K562 (cell line): ENCODE data around the gene SPDEF. TPM values are rescaled to one million over a fixed set of nuclear protein-coding genes. Genes with fewer than 3 reads are reported as not detected.

Source experiments
- BCOR ChIP-seq: fragments of 450-650 bp; IDR thresholded peaks from 2 replicates; pipeline ENCODE4 v1.6.1; 2016
- CBFB ChIP-seq: sonication (generic); formaldehyde crosslinking; IDR thresholded peaks from 2 replicates; pipeline ENCODE4 v1.4.0; 2020; ENCODE audit warnings: mild to moderate bottlenecking, missing genetic modification reagents
- CBX3 ChIP-seq, 2 experiments: IDR thresholded peaks; 1 replicate in 1 of 2; 2 replicates in 1 of 2; pipeline ENCODE4 v1.6.1; 2012; ENCODE audit warnings: inconsistent platforms in 2 of 2, low read length in 2 of 2, borderline replicate concordance in 1 of 2, control low read depth in 1 of 2
- CTCF ChIP-seq, 3 experiments: IDR thresholded peaks in 2 of 3; conservative IDR thresholded peaks in 1 of 3; 2 replicates each; pipeline ENCODE4 v1.5.1; 2011 to 2012; ENCODE audit warnings: low read length in 3 of 3, mild to moderate bottlenecking in 3 of 3, control low read depth in 2 of 3, improper control_type of control experiment in 1 of 3, inconsistent platforms in 1 of 3, low read depth in 1 of 3, mixed read lengths in 1 of 3, moderate library complexity in 1 of 3; ENCODE audit not compliant: insufficient read depth in 2 of 3
- EGR1 ChIP-seq: fragments of 450-650 bp; conservative IDR thresholded peaks from 2 replicates; pipeline ENCODE4 v1.6.1; 2017; ENCODE audit warnings: mild to moderate bottlenecking
- EP300 ChIP-seq: IDR thresholded peaks from 2 replicates; pipeline ENCODE4 v1.6.1; 2012; ENCODE audit warnings: low read length, improper control_type of control experiment
- MAZ ChIP-seq, 2 experiments: fragments of 450-650 bp in 1 of 2; sonication (generic) in 1 of 2; formaldehyde crosslinking; IDR thresholded peaks in 1 of 2; conservative IDR thresholded peaks in 1 of 2; 2 replicates each; pipeline versions ENCODE4 v1.4.0 to v1.5.0; 2020; ENCODE audit warnings: mild to moderate bottlenecking in 1 of 2, missing genetic modification reagents in 1 of 2
- MYC ChIP-seq, 2 experiments: fragments of 250-450 bp in 1 of 2; sonication (Bioruptor Pico) in 1 of 2; IDR thresholded peaks; 2 replicates each; pipeline versions ENCODE4 v1.5.1 to v1.6.1; 2012 to 2021; ENCODE audit warnings: low read depth in 2 of 2, borderline replicate concordance in 1 of 2, improper control_type of control experiment in 1 of 2, low read length in 1 of 2, mild to moderate bottlenecking in 1 of 2, moderate library complexity in 1 of 2
- SMARCE1 ChIP-seq: fragments of 450-650 bp; IDR thresholded peaks from 2 replicates; pipeline ENCODE4 v1.7.1; 2016; ENCODE audit warnings: mild to moderate bottlenecking
- SP1 ChIP-seq: sonication (generic); formaldehyde crosslinking; IDR thresholded peaks from 2 replicates; pipeline ENCODE4 v1.8.1; 2022; ENCODE audit warnings: mild to moderate bottlenecking, missing genetic modification reagents
- UBTF ChIP-seq, 2 experiments: IDR thresholded peaks; 2 replicates each; pipeline ENCODE4 v1.6.1; 2012; ENCODE audit warnings: improper control_type of control experiment in 2 of 2, low read depth in 2 of 2, low read length in 2 of 2, borderline replicate concordance in 1 of 2
- ZEB2 ChIP-seq: fragments of 450-650 bp; IDR thresholded peaks from 2 replicates; pipeline ENCODE4 v1.6.1; 2016
- ZFX ChIP-seq: sonication (generic); formaldehyde crosslinking; IDR thresholded peaks from 2 replicates; pipeline ENCODE4 v1.8.0; 2022; ENCODE audit warnings: mild to moderate bottlenecking, missing genetic modification reagents, moderate library complexity
- polyA plus RNA-seq, 8 experiments: library from polyadenylated mRNA; depleted of rRNA in 4 of 8; stranded (reverse) in 5 of 8; unstranded in 3 of 8; fragments of >200 nt; fragmentation: Nextera tagmentation in 2 of 8; fragmentation: Illumina TruSeq in 1 of 8; extraction: Ambion mirVana in 2 of 8; extraction: Trizol in 1 of 8; gene quantifications; 2 replicates each; pipeline versions ENCODE4 v1.2.1 to v1.2.3, GENCODE V29; 2011 to 2014; ENCODE audit warnings: inconsistent platforms in 1 of 8, missing spikeins in 1 of 8
- total RNA-seq, 7 experiments: library from RNA; depleted of rRNA in 6 of 7; stranded (reverse); fragments of >200 nt in 6 of 7; fragmentation: Illumina TruSeq in 2 of 7; extraction: Trizol in 2 of 7; gene quantifications; 2 replicates each; pipeline versions ENCODE4 v1.2.1 to v1.2.3, GENCODE V29; 2011 to 2021; ENCODE audit warnings: low replicate concordance in 1 of 7
- TF ChIP-seq, protein P1 (sequence below): fragments of 450-650 bp; formaldehyde crosslinking; IDR thresholded peaks from 2 replicates; pipeline ENCODE4 v1.4.0; 2020; ENCODE audit warnings: mild to moderate bottlenecking, moderate library complexity
- TF ChIP-seq, protein P2 (sequence below): fragments of 450-650 bp; IDR thresholded peaks from 2 replicates; pipeline ENCODE4 v1.6.1; 2017; ENCODE audit warnings: antibody characterized with exemption, mild to moderate bottlenecking

Gene SPDEF
- total and polyA plus RNA-seq, 9 of the 15 experiments (the other 6 are each of a cell fraction or from before 2014, with no cell fraction given), result 0.04 to 0.12 (median 0.11) TPM; not detected in 5

DNA sequence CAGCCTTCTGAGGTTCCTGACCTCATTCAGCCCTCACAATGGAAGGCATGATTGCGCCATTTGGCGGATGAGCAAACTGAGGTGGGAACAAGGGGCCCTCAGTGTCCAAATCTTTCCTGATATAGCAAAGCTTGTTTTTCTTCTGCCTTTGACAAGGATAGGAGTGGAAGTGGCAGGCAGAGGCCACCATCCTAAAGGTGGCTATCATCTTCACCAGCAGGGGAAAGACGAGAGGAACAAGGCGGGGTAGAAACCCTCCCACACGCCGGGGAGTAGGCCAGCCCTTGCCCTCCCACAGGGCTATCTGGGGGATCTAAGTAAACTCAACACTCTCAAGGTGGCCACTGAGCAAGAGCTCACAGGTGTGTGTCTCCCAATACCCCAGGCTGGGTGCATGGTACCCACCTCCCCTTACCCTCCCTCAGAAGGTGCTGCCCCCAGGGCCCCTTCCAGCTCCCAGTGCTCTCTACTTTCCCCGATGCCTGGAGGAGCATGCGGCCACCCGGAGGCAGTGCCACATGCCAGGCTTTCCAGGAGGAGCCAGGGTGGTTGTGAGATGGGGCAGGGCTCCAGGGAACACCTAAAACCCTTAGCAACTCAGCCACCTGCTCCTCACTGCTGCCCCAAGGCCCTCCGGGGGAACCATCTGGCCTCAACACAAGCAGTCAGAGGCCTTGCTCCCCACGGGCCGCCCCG is 11.2 kb downstream of the SPDEF start (continued):
- TF ChIP-seq EGR1, result peak; percentile 72
- peak in 1 of 2 experiments; percentile 55; a peak in 1 of 4 replicates for TF ChIP-seq MAZ (CRISPR knock-in tag; conservative IDR thresholded peaks at IDR 0.05 in 1 of 2, IDR thresholded peaks at IDR 0.05 in 1 of 2)
- TF ChIP-seq MYC (IDR thresholded peaks at IDR 0.05; ENCODE audit: low read depth, low read length), result peak; percentile 34; the same call in 1 of the 2 replicates
- TF ChIP-seq MYC (CRISPR knock-in tag; IDR thresholded peaks at IDR 0.05; ENCODE audit: borderline replicate concordance, low read depth), result no peak
- TF ChIP-seq SMARCE1, result peak; percentile 60; the same call in 1 of the 2 replicates
- peak; percentile 81 for TF ChIP-seq ZEB2
- TF ChIP-seq, protein P1, sequence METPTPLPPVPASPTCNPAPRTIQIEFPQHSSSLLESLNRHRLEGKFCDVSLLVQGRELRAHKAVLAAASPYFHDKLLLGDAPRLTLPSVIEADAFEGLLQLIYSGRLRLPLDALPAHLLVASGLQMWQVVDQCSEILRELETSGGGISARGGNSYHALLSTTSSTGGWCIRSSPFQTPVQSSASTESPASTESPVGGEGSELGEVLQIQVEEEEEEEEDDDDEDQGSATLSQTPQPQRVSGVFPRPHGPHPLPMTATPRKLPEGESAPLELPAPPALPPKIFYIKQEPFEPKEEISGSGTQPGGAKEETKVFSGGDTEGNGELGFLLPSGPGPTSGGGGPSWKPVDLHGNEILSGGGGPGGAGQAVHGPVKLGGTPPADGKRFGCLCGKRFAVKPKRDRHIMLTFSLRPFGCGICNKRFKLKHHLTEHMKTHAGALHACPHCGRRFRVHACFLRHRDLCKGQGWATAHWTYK (CRISPR knock-in tag), result peak; percentile 78; the same call in 1 of the 2 replicates
- TF ChIP-seq SP1 (CRISPR knock-in tag), result 0 out of 2 replicates have a peak, but pooled peaks have one; percentile 29
- TF ChIP-seq, protein P2, sequence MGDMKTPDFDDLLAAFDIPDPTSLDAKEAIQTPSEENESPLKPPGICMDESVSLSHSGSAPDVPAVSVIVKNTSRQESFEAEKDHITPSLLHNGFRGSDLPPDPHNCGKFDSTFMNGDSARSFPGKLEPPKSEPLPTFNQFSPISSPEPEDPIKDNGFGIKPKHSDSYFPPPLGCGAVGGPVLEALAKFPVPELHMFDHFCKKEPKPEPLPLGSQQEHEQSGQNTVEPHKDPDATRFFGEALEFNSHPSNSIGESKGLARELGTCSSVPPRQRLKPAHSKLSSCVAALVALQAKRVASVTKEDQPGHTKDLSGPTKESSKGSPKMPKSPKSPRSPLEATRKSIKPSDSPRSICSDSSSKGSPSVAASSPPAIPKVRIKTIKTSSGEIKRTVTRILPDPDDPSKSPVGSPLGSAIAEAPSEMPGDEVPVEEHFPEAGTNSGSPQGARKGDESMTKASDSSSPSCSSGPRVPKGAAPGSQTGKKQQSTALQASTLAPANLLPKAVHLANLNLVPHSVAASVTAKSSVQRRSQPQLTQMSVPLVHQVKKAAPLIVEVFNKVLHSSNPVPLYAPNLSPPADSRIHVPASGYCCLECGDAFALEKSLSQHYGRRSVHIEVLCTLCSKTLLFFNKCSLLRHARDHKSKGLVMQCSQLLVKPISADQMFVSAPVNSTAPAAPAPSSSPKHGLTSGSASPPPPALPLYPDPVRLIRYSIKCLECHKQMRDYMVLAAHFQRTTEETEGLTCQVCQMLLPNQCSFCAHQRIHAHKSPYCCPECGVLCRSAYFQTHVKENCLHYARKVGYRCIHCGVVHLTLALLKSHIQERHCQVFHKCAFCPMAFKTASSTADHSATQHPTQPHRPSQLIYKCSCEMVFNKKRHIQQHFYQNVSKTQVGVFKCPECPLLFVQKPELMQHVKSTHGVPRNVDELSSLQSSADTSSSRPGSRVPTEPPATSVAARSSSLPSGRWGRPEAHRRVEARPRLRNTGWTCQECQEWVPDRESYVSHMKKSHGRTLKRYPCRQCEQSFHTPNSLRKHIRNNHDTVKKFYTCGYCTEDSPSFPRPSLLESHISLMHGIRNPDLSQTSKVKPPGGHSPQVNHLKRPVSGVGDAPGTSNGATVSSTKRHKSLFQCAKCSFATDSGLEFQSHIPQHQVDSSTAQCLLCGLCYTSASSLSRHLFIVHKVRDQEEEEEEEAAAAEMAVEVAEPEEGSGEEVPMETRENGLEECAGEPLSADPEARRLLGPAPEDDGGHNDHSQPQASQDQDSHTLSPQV, result peak; percentile 67
- TF ChIP-seq CBX3 (IDR thresholded peaks at IDR 0.05; ENCODE audit: borderline replicate concordance in 1 of 2, low read length in 2 of 2), result peak in 1 of 2 experiments; percentile 57; a peak in 1 of 3 replicates
- peak; percentile 45; the same call in 1 of the 2 replicates for TF ChIP-seq CBFB (CRISPR knock-in tag)
- peak; percentile 57; the same call in 1 of the 2 replicates for TF ChIP-seq EP300
- TF ChIP-seq ZFX (CRISPR knock-in tag), result peak; percentile 49; the same call in 1 of the 2 replicates
- 0 out of 4 replicates have a peak, but pooled peaks of 1 of the 2 experiments have one; percentile 19 for TF ChIP-seq UBTF (IDR thresholded peaks at IDR 0.05; ENCODE audit: borderline replicate concordance in 1 of 2, low read depth in 2 of 2, low read length in 2 of 2)
- TF ChIP-seq BCOR, result peak; percentile 75
- peak in 2 of 3 experiments; percentile 32 to 52; a peak in 4 of 6 replicates for TF ChIP-seq CTCF (IDR thresholded peaks at IDR 0.05 in 2 of 3, conservative IDR thresholded peaks at IDR 0.05 in 1 of 3; ENCODE audit: insufficient read depth in 2 of 3, low read depth in 1 of 3, low read length in 3 of 3)
